Measurements from ENCODE around the gene ARHGEF1.
"Not testable (repeated sequence)": the region's sequence is repeated elsewhere in the genome, so short reads cannot be mapped to it uniquely, and the experiment has no call there.

ARHGEF1 gene

GRCh38 chr19:41930322-41930722, 47.3 kb downstream of the ARHGEF1 start:
- DNase-seq (ENCODE audit: low read depth in 2 of 2), result no peak

- DNase-seq (ENCODE audit: low read depth in 2 of 2), result no peak
These were observed 48.1 kb downstream of the ARHGEF1 start for GRCh38 chr19:41930926-41931592.

GRCh38 chr19:41932259-41932719, 49.3 kb downstream of the ARHGEF1 start:
- no peak for DNase-seq (ENCODE audit: low read depth in 2 of 2)

GRCh38 chr19:41932720-41933332, 49.8 kb downstream of the ARHGEF1 start:
- DNase-seq (ENCODE audit: low read depth in 2 of 2), result no peak

- DNase-seq (ENCODE audit: low read depth in 2 of 2), result no peak
These were observed 50.9 kb downstream of the ARHGEF1 start for GRCh38 chr19:41933693-41934426.

- peak in 1 of 2 donors; percentile 64 for DNase-seq (ENCODE audit: low read depth in 2 of 2)
These were observed 51.9 kb downstream of the ARHGEF1 start for GRCh38 chr19:41934849-41935374.

GRCh38 chr19:41935760-41936415, 52.9 kb downstream of the ARHGEF1 start:
- DNase-seq (ENCODE audit: low read depth in 2 of 2), result no peak

- no peak for DNase-seq (ENCODE audit: low read depth in 2 of 2)
These were observed 53.4 kb downstream of the ARHGEF1 start for GRCh38 chr19:41936416-41936850.

- no peak for DNase-seq (ENCODE audit: low read depth in 2 of 2)
These were observed 54.0 kb downstream of the ARHGEF1 start for GRCh38 chr19:41936961-41937360.

GRCh38 chr19:41937525-41938468, 54.8 kb downstream of the ARHGEF1 start:
- DNase-seq (ENCODE audit: low read depth in 2 of 2), result no peak

GRCh38 chr19:41939209-41939608, 56.2 kb downstream of the ARHGEF1 start:
- DNase-seq (ENCODE audit: low read depth in 2 of 2), result not testable (repeated sequence)

- DNase-seq (ENCODE audit: low read depth in 2 of 2), result no peak
These were observed 57.1 kb downstream of the ARHGEF1 start for GRCh38 chr19:41939861-41940730.

GRCh38 chr19:41940731-41941409, 57.9 kb downstream of the ARHGEF1 start:
- no peak for DNase-seq (ENCODE audit: low read depth in 2 of 2)

- DNase-seq (ENCODE audit: low read depth in 2 of 2), result no peak
These were observed 58.6 kb downstream of the ARHGEF1 start for GRCh38 chr19:41941410-41942202.

- DNase-seq (ENCODE audit: low read depth in 2 of 2), result no peak
These were observed 61.4 kb downstream of the ARHGEF1 start for GRCh38 chr19:41944336-41944735.

- peak; percentile 84 to 87 for DNase-seq (ENCODE audit: low read depth in 2 of 2)
These were observed 62.3 kb downstream of the ARHGEF1 start for GRCh38 chr19:41945135-41945766.

GRCh38 chr19:41947091-41947490, 64.1 kb downstream of the ARHGEF1 start:
- DNase-seq (ENCODE audit: low read depth in 2 of 2), result no peak

GRCh38 chr19:41951686-41952172, 68.7 kb downstream of the ARHGEF1 start:
- peak; percentile 71 to 72 for DNase-seq (ENCODE audit: low read depth in 2 of 2)
